HFFc6 (cell line): ENCODE data around the gene DLG4. TPM values are rescaled to one million over a fixed set of nuclear protein-coding genes. Genes with fewer than 3 reads are reported as not detected.

ENCODE experiments used
- DNase-seq: peaks from one replicate; pipeline ENCODE4 v3.0.0-alpha.2; 2018
- H3K27ac Mint-ChIP-seq: 2 replicates; pipeline ENCODE4 v1.8.0; 2020; ENCODE audit warnings: mild to moderate bottlenecking, mixed read lengths
- H3K27me3 Mint-ChIP-seq: 2 replicates; pipeline ENCODE4 v1.8.0; 2021; ENCODE audit warnings: mild to moderate bottlenecking, moderate library complexity, mixed read lengths; ENCODE audit not compliant: insufficient read depth
- H3K36me3 Mint-ChIP-seq: 2 replicates; pipeline ENCODE4 v1.8.0; 2021; ENCODE audit warnings: low read depth, mixed read lengths
- H3K4me1 Mint-ChIP-seq: 2 replicates; pipeline ENCODE4 v1.8.0; 2020; ENCODE audit warnings: low read depth, mixed read lengths
- H3K4me3 Mint-ChIP-seq: 2 replicates; pipeline ENCODE4 v1.8.0; 2020; ENCODE audit warnings: mild to moderate bottlenecking, moderate library complexity, mixed read lengths
- H3K9me3 Mint-ChIP-seq: 2 replicates; pipeline ENCODE4 v1.8.0; 2020; ENCODE audit warnings: mild to moderate bottlenecking, mixed read lengths
- CTCF ChIP-seq: fragments of 200-600 bp; sonication (generic); IDR thresholded peaks from 2 replicates; pipeline ENCODE4 v1.5.0; 2021; ENCODE audit warnings: antibody characterized with exemption, mild to moderate bottlenecking
- total RNA-seq, 6 experiments: library from RNA; stranded (reverse); fragmentation: NEBNext Ultra II Directional; extraction: Animal tissue kit (Norgen Biotek cat#: 25700); gene quantifications; 2 replicates in 1 of 6; 3 replicates in 5 of 6; pipeline ENCODE4 v1.2.3, GENCODE V29; 2021

DLG4 gene
- total RNA-seq, 6 experiments from 2014 or later, result 27.8 to 34.3 (median 28.1) TPM

GRCh38 chr17:7177191-7177953 lies 42.3 kb downstream of the DLG4 start:
- DNase-seq, result peak; percentile 42
- no peaks in the 10 kb centered on the region for H3K36me3 Mint-ChIP-seq
- no peak overlapping the region for H3K4me3 Mint-ChIP-seq
- H3K9me3 Mint-ChIP-seq, result no peaks in the 10 kb centered on the region
- H3K27ac Mint-ChIP-seq, result peak overlapping the region; percentile 56
- H3K4me1 Mint-ChIP-seq, result no peaks in the 10 kb centered on the region; the same call in 1 of the 2 replicates
- H3K27me3 Mint-ChIP-seq, result peaks cover 17% of the 10 kb centered on the region
- TF ChIP-seq CTCF, result peak; percentile 91

- Mint-ChIP-seq H3K4me3 (no peak overlapping the region), H3K27ac (no peak overlapping the region), H3K27me3 (peaks cover 17% of the 10 kb centered on the region), H3K9me3 (no peaks in the 10 kb centered on the region), H3K36me3 (no peaks in the 10 kb centered on the region), H3K4me1 (no peaks in the 10 kb centered on the region; the same call in 1 of the 2 replicates)
- no peak for DNase-seq
- no peak for TF ChIP-seq CTCF
Measured at GRCh38 chr17:7176841-7177190, 42.8 kb downstream of the DLG4 start.

- Mint-ChIP-seq H3K4me3 (no peak overlapping the region), H3K9me3 (no peaks in the 10 kb centered on the region), H3K36me3 (no peaks in the 10 kb centered on the region), H3K27me3 (peaks cover 17% of the 10 kb centered on the region), H3K4me1 (peaks cover 2% of the 10 kb centered on the region; the same call in 1 of the 2 replicates), H3K27ac (no peak overlapping the region)
- no peak for DNase-seq
- no peak for TF ChIP-seq CTCF
Measured at GRCh38 chr17:7176107-7176840, 43.4 kb downstream of the DLG4 start.

GRCh38 chr17:7175330-7175733 lies 44.3 kb downstream of the DLG4 start:
- Mint-ChIP-seq H3K27me3 (peaks cover 17% of the 10 kb centered on the region), H3K27ac (no peak overlapping the region), H3K4me1 (peaks cover 5% of the 10 kb centered on the region; the same call in 1 of the 2 replicates), H3K4me3 (no peak overlapping the region), H3K9me3 (peaks cover 4% of the 10 kb centered on the region; the same call in 1 of the 2 replicates), H3K36me3 (no peaks in the 10 kb centered on the region)
- no peak for DNase-seq
- no peak for TF ChIP-seq CTCF

GRCh38 chr17:7174603-7175326 lies 44.9 kb downstream of the DLG4 start:
- no peak for DNase-seq
- no peak for TF ChIP-seq CTCF
- no peak overlapping the region for H3K4me3 Mint-ChIP-seq
- H3K27me3 Mint-ChIP-seq, result peaks cover 17% of the 10 kb centered on the region
- no peak overlapping the region for H3K27ac Mint-ChIP-seq
- H3K36me3 Mint-ChIP-seq, result no peaks in the 10 kb centered on the region
- peaks cover 5% of the 10 kb centered on the region; the same call in 1 of the 2 replicates for H3K9me3 Mint-ChIP-seq
- H3K4me1 Mint-ChIP-seq, result peaks cover 5% of the 10 kb centered on the region; the same call in 1 of the 2 replicates
